ENCODE results near the gene STARD10.

Gene STARD10

DNA sequence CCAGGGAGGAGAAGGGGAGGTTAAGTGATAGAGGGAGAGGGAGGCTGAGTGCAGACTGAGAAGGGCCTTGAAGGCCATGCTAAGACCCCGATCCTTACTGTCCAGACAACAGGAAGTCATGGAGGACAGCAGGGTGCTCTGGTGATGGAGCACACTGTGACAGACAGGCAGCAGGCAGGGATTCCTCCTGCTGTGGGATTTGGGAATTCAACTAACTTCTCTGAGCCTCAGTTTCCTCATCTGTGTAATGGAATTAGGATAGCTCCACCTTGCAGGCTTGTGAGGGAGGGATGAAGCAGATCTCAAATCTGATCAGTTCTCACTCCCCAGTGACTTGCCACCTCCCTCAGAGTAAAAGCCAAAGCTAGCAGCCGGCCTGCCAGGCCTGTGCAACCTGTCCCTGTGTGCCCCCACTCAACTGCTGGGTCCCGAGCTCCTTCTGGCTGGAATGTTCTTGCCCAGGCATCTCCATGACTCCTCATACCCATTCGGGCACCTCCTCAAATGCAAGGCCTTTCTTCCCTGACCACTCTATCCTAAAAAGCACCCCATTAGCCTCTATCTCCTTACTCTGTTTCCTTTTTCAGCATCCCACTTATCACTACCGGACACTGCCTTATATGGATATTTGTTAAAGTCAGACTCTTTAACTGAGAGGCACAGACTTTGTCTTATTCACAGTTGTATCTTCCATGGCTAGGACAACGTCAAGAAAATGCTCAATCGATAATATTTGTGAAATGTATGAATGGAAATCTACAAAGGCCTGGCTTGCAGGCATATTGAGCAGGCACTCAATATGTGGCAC, 51.1 kb downstream of the STARD10 start:
- no peak for DNase-seq

DNA sequence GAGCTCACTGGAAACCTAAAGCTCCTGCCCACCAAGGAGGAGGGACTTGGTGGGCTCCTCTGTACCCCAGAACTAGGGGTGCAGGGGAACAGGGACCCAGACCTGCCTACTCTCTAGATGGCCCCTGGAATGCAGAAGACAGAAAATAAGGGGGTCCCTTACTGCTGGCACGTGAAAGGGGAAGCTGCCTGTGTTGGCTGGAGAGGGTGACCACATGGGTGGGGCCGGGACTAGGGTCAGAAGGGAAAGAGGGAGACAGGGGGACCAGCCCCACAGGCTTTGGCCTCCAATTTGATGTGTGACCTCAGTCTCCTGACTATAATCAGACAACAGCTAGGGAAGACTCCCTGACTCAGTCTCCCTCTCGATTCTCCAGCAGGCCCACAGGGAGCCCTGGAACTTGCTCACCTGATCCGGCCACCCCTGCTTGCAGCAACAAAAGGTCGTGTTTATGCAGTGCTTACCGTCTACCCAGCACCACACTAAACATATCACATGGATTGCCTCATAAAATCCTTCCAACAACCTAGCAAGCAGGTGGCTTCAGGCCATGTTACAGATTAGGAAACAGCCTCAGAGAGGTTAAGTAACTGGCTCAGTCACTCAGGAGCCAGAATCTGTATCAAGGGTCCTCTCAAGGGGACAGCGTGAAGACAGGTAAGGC, 51.9 kb downstream of the STARD10 start:
- DNase-seq: no peak

DNA sequence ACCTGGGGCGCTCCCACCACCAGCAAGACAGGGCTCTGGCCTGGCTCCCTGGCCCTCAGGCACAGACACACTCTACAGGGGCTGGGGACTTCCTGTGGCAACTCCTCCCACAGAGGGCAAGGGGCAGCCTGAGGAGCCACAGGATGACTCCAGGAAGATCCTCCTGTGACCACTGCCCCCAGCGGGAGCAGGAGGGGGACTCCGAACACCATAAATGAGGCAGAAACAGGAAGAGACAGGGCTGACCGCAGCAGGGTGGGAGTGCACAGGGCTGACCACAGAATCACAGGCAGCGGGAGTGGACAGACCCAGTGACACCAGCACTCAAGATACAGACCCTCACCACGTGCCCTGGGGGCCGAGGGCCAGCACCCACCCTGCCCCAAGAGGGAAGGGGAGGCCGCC, 52.4 kb downstream of the STARD10 start:
- DNase-seq: no peak

DNA sequence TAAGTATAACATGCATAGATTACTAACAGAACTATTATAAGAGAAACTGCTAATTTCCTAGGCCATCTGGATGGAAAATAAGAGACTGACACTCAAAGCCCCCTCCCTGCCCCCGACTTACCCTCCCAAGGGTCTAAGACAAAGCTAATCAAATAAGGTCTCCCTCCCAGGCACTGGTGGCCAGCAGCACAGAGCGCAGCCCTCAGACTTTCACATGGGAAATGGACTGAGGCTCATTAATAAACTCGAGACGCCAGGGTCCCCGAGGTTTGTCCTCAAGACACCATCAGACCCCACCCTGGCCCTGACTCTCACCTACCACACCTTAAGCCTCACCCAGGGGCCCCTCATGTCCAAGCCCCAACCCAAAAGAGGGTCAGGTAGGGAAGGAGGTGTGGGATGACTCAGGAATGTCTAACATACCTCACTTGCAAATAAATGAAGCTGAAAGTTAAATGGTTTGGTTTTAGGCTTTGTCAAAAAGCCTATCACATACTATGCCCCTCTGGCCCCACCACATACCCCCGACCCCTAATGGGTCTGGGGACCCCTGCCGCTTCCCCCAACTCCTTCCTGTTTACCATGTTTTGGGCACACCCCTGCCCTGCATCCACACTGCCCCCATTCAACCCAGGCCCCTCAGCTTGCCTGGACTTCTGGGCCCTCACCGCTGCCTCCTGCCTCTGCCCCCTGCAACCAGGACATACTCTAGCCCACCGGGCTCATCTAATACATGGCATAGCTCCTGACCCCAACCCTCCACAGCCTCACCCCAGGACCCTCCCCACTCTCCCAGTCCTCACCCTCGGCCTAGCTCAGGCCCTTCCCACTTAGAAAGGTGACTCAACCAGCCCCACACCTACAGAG, 53.1 kb downstream of the STARD10 start:
- no peak for DNase-seq

DNA sequence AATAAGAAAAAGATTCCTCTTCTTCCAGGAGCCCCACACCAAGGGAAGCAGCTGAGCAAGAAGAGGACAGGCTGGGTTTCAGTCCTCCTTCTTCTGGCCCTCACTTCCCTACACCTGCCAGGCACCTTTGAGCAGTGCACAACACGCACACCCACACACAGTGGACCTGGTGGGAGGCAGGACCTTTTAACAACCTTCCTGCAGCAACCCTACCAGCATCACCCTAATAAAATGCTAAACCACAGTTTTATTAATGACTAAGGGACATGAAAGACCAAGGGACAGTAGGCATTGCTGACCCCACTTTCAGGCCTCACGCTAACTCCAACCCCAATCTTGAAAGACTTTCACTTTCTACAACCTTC, 53.8 kb downstream of the STARD10 start:
- no peak for DNase-seq

DNA sequence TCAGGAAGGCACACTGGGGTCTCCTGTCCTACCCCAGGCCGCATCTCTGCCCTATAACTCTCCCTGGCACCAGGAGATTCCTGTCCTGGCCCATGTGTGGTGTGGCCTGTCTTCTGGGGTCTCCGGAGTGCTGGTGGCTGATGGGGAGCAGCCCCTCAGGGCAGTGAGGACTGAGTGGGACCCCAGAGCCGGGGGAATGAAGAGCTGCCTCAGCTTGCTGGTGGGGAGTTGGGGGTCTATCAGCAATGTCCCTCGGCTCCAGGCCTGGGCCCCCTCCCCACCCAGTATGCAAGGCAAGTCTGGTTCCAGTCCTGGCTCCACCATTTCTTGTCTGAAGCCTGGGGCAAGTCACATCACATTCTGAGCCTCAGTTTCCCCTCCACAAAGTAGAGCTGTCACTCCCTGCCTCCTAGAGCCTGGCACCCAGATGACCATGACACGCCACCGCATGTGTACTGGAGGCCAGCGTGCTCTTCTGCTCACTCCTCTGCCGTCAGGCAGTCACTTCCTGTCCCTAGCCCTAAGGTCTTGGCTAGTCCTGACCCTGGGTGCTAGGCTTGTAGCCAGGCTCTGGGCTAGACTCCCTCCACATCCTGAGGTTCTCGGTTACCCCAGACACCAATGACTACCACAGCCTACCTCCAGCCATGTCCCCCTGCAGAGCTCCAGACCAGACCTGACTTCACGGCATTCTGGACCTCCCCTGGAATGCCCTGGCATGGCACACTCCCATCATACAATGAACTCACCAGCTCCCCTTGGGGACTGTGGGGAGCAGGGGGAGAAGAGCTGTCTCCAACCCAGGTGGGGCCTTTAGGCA, 54.4 kb downstream of the STARD10 start:
- DNase-seq: no peak

DNA sequence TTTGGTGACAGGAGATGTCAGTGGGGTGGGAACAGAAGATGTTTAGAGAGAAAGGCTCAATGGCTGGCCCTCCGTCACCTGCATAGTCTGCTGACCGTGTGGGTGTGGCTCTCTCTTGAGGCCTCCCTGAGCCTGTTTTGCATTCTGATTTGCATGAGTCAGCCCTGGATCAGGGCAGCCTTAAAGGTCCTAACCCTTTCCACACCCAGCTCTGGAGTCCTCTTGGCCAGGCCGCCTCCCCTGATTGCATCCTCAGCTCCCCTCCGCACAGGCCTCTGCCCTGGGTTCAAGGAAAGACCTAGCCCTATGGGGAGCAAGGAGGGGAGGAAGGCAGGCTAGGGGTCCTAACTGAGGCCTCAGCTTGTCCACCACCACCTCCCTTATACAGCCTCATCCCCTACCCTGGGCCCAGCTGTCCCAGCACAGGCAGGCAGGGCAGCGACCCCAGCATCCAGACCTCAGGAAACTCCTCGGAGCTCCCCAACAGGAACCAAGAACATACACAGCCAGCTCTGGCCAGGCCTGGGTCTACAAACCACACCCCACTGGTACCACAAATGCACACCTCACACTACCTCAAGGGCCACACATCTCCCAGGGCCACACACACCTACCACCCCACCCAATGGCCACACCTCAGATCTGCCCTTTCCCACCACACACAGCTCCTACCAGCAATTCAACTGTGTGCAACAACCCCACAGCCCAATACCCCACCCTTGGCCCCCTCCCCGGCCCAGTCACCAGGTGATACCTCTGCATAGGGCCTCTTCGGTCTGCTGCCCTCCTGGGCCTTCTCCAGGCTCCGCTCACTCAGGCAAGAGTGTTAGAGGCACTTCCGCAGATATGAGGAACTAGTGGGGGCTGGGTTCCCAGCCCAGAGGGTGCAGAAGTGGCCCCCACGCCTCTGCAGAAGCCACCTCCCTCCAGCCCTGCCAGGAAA, 55.4 kb downstream of the STARD10 start:
- DNase-seq: no peak

DNA sequence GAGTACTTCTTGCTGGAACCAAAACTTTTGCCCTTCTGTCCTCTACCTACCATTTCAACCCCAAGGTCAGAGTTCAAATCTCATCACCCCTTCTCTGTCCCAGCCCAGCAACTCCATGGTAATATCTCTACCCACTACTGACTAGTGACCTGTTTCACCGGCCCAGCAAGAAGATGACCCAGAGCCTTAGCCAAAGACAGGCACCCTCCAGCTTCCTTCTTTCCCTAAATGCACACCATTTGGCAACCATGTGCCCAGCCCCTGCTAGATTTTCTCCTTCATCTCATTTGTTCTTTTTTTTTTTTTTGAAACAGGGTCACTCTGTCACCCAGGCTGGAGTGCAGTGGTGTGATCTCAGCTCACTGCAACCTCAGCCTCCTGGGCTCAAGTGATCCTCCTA, 56.5 kb downstream of the STARD10 start:
- DNase-seq: no peak

DNA sequence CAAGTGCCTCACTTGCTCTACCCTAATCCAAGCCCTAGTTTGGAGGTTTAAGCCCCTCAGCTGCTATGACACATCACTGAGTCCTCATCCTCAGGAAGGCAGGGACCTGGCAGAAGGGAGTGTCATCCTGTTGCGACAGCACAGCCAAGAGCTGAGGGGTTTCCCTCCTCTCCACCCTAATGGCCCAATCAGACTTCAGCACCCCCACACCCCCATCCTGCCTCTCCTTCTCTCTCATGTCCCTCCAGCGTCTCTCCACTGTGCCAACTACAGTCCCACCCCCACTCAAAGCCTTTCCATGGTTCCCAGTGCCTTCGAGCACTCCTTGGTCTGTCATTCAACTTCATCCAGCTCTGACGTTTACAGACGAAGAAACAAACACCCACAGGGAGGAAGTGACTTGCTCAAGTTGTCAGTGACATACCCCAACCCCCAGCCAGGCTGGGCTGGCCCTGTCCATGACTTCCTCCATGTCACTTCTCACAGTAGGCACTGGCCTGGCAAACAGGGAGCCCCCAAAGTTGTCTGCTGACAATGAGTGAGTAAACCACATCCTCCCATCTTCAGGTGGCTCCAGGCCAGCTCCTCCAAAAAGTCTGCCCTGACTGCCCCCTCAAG, 57.3 kb downstream of the STARD10 start:
- DNase-seq: no peak

DNA sequence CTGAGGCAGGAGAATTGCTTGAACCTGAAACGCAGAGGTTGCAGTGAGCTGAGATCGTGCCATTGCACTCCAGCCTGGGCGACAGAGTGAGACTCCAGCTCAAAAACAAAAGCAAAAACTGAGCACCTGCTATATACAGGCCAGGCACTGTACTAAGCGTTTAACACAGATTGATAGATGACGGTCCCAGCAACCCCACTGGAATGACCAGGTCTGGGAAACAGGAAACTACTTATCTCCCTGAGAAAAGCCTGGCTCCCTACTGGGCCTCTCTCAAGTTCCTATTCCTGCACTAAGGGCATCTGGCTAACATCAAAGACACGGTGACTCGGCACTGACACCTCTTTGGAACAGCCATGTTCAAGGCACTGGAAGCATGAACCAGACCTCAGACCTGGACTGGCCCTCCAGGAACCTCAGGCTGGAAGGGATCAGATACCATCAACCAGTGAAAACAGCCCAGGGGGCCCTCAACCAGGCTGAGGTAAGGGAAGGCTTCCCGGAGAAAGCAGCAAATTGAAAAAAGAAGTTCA, 58.3 kb downstream of the STARD10 start:
- peak; percentile 36 for DNase-seq

DNA sequence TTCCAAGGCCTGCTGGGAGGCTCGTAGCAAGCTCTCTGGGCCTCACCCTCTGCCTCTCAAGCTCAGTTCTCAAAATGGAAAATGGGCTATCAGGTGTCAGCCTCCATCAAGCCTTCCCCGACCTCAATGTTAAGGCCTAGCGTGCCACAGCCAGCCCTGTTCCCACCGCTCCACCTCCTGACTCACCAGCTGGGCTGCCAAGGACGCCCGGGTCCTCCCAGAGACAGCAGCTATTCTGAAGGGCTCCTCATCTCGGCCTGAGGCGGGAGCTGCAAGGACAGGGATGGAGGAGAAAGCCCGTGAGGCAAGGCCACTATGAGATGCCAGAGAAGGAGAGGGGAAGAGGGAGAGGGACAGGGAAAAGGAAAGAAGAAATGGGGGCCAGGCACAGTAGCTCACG, 61.5 kb downstream of the STARD10 start:
- no peak for DNase-seq

DNA sequence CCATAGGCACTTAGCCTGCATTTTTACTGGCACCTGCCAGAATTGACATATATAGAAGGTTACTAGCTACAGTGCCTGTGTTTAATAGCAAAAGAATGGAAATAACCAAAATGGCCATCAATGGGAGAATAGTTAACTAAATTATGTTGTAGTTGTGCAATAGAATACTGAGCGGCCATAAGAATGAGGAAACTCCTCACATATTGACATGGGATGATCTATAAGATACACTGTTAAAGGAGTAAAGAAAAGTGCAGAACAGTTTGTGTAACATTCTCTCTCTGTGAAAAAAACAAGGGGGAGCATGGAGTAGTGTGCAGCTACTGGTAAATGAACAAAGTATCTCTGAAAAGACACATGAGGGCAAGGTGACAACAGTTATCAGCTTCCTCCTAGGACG, 63.1 kb downstream of the STARD10 start:
- no peak for DNase-seq

DNA sequence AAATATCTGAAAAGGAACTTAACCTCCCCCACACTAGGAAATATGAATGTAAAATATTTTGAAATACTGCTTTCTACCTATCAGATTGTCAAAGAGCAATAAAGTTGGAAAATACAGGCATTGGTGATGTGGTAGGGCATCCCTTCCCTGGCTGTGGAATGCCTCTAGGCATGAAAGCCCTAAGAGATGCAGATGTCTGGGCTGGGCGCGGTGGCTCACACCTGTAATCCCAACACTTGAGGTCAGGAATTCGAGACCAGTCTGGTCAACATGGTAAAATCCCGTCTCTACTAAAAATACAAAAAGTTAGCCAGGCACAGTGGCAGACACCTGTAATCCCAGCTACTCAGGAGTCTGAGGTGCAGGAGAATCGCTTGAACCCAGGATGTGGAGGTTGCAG, 63.6 kb downstream of the STARD10 start:
- no peak for DNase-seq

DNA sequence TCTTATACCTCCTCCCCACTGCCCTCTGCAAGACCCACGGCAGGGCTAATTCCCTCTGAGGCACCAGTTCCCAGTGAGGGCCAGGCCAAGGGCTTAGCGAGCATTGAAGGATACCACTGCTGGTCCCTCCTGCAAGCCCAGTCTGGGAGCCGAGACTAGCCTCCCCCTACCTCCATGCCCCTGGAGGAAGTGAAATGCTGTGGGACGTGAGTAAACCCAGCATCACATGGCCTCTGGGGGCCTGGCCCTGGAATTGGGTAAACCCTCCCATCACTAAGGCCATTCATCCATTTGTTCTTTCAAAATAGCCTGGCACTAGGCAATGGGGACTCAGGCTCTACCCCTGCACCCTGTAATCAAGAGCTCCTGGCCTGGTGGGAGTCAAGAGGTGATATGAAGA, 66.3 kb downstream of the STARD10 start:
- no peak for DNase-seq

DNA sequence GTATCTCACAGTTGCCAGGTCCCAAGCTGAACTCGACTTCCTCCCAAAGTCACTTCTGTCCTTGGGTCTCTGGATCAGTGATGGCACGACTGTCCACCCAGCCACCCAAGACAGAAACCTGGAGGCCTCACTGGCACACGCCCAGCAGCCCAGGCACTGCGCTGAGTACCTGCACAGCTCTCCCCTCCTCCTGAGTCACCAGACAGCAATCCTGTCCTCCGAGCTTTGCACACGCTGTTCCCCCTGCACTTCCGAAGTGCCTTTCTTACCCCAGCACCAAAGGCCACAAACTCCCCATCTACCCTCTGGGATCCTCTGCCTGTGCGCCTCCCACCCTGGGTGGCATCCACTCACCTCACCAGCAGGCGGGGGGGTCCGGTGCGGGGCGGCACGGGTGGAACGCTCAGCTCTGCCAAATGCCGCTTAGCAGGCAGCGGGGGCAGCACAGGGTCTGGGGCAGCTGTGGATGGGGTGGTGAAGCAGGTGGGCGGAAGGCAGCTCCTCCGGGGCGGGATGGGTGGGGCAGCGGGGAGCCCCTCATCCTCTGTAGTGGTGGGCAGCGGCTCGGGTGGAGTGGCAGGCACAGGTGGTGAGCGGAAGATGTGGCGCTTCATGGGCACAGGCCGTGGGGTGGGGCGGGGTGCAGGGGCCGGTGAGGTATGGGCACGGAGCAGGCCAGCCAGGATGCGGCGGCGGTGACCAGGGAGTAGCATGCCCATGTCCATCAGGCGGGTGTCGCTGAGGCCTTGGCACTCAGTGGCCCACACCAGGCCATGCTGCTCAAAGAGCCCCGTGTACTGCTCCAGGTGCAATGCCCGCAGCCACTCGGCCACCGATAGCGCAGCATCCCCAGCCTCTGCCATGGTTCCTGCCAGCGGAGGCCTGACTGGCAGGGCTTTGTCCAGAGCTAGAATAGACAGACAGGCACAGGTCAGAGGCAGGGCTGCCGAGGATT, 67.3 kb downstream of the STARD10 start:
- DNase-seq: no peak

DNA sequence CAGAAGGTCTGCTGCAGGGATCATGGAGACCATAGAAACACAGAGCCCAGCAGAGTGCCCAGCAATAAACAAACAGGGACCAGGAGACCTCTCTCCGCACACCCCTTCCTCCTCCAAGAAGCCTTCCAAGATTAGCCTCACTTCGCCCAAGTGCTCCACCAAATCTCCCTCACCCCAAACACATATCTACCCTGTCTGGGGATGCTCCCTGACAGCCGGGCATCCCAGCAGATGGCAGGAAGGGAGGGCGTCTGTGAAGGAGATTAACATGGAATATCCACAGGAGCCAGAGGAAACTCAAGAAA, 68.2 kb downstream of the STARD10 start:
- no peak for DNase-seq

DNA sequence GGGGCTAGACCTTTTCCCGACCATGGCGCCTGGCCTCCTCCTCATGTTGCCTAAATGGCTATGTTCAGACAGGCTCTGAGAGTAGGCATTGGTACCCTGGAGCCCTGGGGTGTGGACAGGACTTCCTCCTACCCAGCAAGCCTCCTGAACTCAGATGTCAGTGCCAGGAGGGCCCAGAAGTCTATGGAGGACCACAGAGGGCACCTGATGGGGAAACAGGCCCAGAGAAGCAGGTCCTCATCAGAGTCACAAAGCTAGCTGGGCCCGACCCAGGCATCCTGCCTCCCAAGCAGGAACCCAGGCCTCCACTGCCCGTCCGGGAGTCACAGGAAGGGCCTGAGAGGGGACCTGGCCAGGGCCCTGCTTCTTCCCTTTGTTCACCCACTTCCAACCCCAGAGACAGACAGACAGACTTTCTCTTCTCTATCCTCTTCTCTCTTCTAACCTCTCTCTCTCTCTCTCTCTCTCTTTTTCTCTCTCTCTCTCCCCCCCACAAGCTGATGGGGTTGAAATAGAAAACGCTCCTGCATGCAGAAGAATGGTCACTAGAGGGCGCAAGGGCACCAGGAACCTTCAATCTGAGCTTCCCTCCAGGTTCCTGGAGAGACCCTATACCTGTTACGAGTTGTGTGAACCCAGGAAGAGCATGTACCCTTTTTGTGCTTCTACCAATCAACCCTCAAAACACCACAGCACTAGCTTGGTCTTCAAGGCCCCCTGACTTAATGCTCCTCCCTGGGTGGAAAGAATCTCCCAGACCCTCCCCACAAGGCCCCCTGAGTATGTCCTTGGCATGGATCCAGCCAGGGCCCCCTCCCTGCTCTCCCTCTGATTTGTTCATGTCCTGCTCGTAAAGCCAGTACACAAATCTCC, 68.8 kb downstream of the STARD10 start:
- peak; percentile 82 for DNase-seq

DNA sequence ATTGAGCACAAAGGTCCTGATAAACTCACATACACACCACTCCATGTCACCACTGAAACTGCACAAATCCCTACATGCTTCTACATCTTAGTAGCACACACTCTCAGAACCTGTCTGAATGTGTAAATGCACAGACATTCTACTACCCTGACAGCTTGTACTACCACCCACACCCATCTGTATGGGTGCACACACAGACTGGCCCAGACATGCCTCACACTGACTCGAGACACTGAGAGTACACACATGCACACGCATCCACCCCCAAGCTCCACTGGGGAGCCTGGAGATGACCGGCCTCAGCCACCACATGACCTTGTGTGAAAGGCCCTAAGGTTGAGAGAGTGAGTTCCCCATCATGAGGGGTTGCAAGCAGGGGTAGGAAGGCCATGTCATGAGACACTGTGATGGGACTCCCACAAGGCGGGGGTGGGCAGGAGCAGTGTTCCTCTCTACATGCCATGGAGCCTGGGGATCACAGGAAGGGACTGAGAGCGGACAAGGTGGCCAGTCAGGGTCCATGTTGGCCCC, 69.8 kb downstream of the STARD10 start:
- no peak for DNase-seq

DNA sequence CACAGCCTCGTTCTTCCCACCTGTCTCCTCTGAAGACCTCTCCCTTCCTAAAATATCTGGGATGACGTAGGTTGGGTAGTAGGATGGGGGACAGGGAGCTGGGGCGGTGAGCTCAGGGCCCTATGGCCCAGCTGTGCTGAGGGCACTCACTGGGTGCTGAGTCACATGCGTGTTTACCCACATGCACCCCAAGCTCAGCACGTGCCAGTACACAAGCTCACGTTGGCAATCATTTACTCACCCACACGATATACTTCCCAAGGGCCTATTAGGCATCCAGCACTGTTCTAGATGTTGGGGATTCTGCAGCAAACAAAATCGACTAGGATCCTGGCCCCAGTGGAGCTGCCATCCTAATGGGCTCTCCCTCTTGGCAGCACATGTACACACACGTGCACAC, 70.3 kb downstream of the STARD10 start:
- DNase-seq: no peak
